Panc1 (cell line): ENCODE measurements around the gene SMARCB1. TPM values are rescaled to one million over a fixed set of nuclear protein-coding genes. Genes with fewer than 3 reads are reported as not detected.

Experiments used
- ATAC-seq: fragments of 200-7000 bp; cut with Tn5 transposase; 2 replicates; pipeline ENCODE4 v1.9.1; 2020; ENCODE audit warnings: mild to moderate bottlenecking, moderate library complexity
- BruUV-seq: library from RNA; stranded (reverse); fragments of 400-500 nt; replicated peaks from 2 replicates; lab custom pipeline; 2021; lab: Mats Ljungman, UMichigan
- CTCF ChIA-PET: fragments of 300-600 bp; sonication (Branson Sonifier 250); formaldehyde crosslinking; loops from one replicate; lab custom pipeline; 2022; ENCODE audit warnings: antibody characterized with exemption; lab: Charles Lee
- POLR2A ChIA-PET: fragments of 300-600 bp; sonication (Branson Sonifier 250); formaldehyde crosslinking; loops from one replicate; lab custom pipeline; 2022; ENCODE audit warnings: antibody characterized with exemption; lab: Charles Lee
- DNase-seq: peaks from one replicate; pipeline ENCODE4 v3.0.0-alpha.2; 2010; ENCODE audit warnings: low read depth, low spot score
- H3K27ac ChIP-seq: 2 replicates; pipeline ENCODE4 v1.5.1; 2011; ENCODE audit warnings: mild to moderate bottlenecking, low read length, inconsistent platforms
- H3K27me3 ChIP-seq: fragments of 200-500 bp; sonication (Bioruptor generic); 2 replicates; pipeline ENCODE4 v1.6.0; 2014; ENCODE audit warnings: low read length, inconsistent platforms; ENCODE audit not compliant: control insufficient read depth, insufficient read depth
- H3K36me3 ChIP-seq: fragments of 200-500 bp; sonication (Bioruptor generic); 2 replicates; pipeline ENCODE4 v1.5.1; 2014; ENCODE audit warnings: inconsistent platforms, mild to moderate bottlenecking, low read length, moderate library complexity; ENCODE audit not compliant: control insufficient read depth, insufficient read depth
- H3K4me1 ChIP-seq: 2 replicates; pipeline ENCODE4 v1.5.1; 2011; ENCODE audit warnings: inconsistent platforms, mild to moderate bottlenecking, low read length, moderate library complexity; ENCODE audit not compliant: control insufficient read depth, insufficient read depth
- H3K4me3 ChIP-seq, 2 experiments: 2 replicates each; pipeline ENCODE4 v1.5.1; 2011 to 2012; ENCODE audit warnings: low read depth in 2 of 2, low read length in 2 of 2, mild to moderate bottlenecking in 2 of 2, inconsistent platforms in 1 of 2, moderate library complexity in 1 of 2
- H3K9me3 ChIP-seq: fragments of 200-500 bp; sonication (Bioruptor generic); 2 replicates; pipeline ENCODE4 v1.5.1; 2014; ENCODE audit warnings: low read depth, mild to moderate bottlenecking, inconsistent platforms, low read length, moderate library complexity; ENCODE audit not compliant: control insufficient read depth, insufficient read depth
- CTCF ChIP-seq: fragments of 450-650 bp; IDR thresholded peaks from 2 replicates; pipeline ENCODE4 v1.5.1; 2017; ENCODE audit warnings: mild to moderate bottlenecking
- POLR2AphosphoS5 ChIP-seq: IDR thresholded peaks from 2 replicates; pipeline ENCODE4 v1.6.1; 2012; ENCODE audit warnings: mild to moderate bottlenecking, low read depth, low read length, moderate library complexity
- REST ChIP-seq, 2 experiments: IDR thresholded peaks; 2 replicates each; pipeline ENCODE4 v1.6.1; 2011 to 2012; ENCODE audit warnings: low read depth in 2 of 2, control low read depth in 1 of 2, low read length in 1 of 2, mild to moderate bottlenecking in 1 of 2, moderate library complexity in 1 of 2; ENCODE audit not compliant: insufficient read depth in 1 of 2
- SIN3A ChIP-seq: IDR thresholded peaks from 2 replicates; pipeline ENCODE4 v1.6.1; 2012; ENCODE audit warnings: low read depth, mild to moderate bottlenecking, low read length, moderate library complexity, borderline replicate concordance; ENCODE audit not compliant: insufficient read depth
- TCF7L2 ChIP-seq: IDR thresholded peaks from 2 replicates; pipeline ENCODE4 v1.6.1; 2011; ENCODE audit warnings: mild to moderate bottlenecking, low read depth, low read length, inconsistent platforms
- in situ Hi-C: cut with HindIII; loops from 2 replicates; pipeline ENCODE4 v1.10.0; 2016; ENCODE audit warnings: low sequenced_read_pairs, low pct_unique_long_range_greater_than_20kb
- intact Hi-C: fragments of 100-400 bp; cut with micrococcal nuclease; formaldehyde crosslinking; loops from one replicate; pipeline ENCODE4 v1.10.0; 2022; ENCODE audit not compliant: unreplicated experiment
- total RNA-seq: library from RNA; stranded (reverse); gene quantifications from one replicate; pipeline ENCODE4 v1.2.1, GENCODE V29; 2021; ENCODE audit not compliant: unreplicated experiment

The SMARCB1 gene
- total RNA-seq, 1 experiment from 2014 or later: 70.2 TPM

GRCh38 chr22:23823331-23823791, 36.6 kb downstream of the SMARCB1 start:
- H3K27ac ChIP-seq: no peak overlapping the region
- ATAC-seq (no peak), DNase-seq (no peak)
- H3K36me3 ChIP-seq: no peaks in the 10 kb centered on the region
- no peak for TF ChIP-seq SIN3A
- TF ChIP-seq TCF7L2: no peak
- TF ChIP-seq POLR2AphosphoS5: no peak
- TF ChIP-seq CTCF: no peak
- TF ChIP-seq REST (IDR thresholded peaks at IDR 0.05; ENCODE audit: insufficient read depth in 1 of 2, low read depth in 2 of 2, low read length in 1 of 2): no peak
- H3K27me3 ChIP-seq: no peaks in the 10 kb centered on the region
- H3K9me3 ChIP-seq: no peaks in the 10 kb centered on the region
- in situ Hi-C loops (no loop called here), intact Hi-C loops (no loop called here)
- ChIA-PET CTCF (no interaction called here), POLR2A (interaction anchor here (0.5 kb wide), 1 partner anchor 91 kb away, joined by 6 read pairs; no protein-coding TSS in a partner anchor)
- BruUV-seq: no TSS peak
- no peak overlapping the region for H3K4me3 ChIP-seq
- no peaks in the 10 kb centered on the region for H3K4me1 ChIP-seq

GRCh38 chr22:23824476-23825245, 37.9 kb downstream of the SMARCB1 start:
- DNase-seq (no peak), ATAC-seq (no peak)
- H3K27ac ChIP-seq: no peak overlapping the region
- no peaks in the 10 kb centered on the region for H3K4me1 ChIP-seq
- intact Hi-C loops: no loop called here
- no TSS peak for BruUV-seq
- POLR2A ChIA-PET: no interaction called here
- in situ Hi-C loops: no loop called here
- H3K4me3 ChIP-seq: no peak overlapping the region
- no peaks in the 10 kb centered on the region for H3K27me3 ChIP-seq
- TF ChIP-seq SIN3A (no peak), TCF7L2 (no peak), CTCF (no peak), POLR2AphosphoS5 (no peak), REST (IDR thresholded peaks at IDR 0.05; ENCODE audit: insufficient read depth in 1 of 2, low read depth in 2 of 2, low read length in 1 of 2) (no peak)
- CTCF ChIA-PET: no interaction called here
- H3K9me3 ChIP-seq: no peaks in the 10 kb centered on the region
- H3K36me3 ChIP-seq: no peaks in the 10 kb centered on the region
